ENCODE data around the gene INPP5D.

DNA sequence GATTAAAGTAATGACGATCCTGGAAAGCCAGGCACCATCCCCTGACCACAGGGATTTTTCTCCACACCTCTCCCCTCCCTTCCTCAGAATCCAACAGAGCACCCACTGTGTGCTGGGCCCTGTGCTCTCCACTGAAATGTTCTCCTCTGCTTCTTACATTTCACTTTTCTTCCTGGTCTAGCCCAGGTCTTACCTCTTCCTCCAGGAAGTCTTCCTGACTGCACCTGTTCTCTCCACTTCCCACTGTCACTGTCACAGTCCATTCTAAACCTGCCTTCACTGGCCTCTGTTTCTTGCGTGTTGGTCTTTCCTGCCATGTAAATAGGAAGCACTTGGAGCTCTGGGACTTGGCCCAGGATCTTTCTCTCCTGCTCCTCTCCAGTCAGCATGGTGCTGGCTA lies 39.7 kb upstream of the INPP5D start:
- TF ChIP-seq SAP30 (IDR thresholded peaks at IDR 0.05; ENCODE audit: insufficient read depth, insufficient replicate concordance, low read length) (no peak), CHD2 (IDR thresholded peaks at IDR 0.05; ENCODE audit: low read length) (no peak)

Data from H1 (cell line).